Colonic mucosa (tissue), 4 donors: ENCODE data around the gene TRNP1. TPM values are rescaled to one million over a fixed set of nuclear protein-coding genes. Genes with fewer than 3 reads are reported as not detected.
"Not testable (repeated sequence)": the region's sequence is repeated elsewhere in the genome, so short reads cannot be mapped to it uniquely, and the experiment has no call there.

Source experiments
- DNase-seq: peaks from one replicate; pipeline ENCODE4 v3.0.0-alpha.2; 2020
- H3K27ac ChIP-seq: fragments of 200-600 bp; one replicate; pipeline ENCODE4 v1.8.0; 2021
- H3K27me3 ChIP-seq: fragments of 200-600 bp; one replicate; pipeline ENCODE4 v1.8.0; 2021
- H3K36me3 ChIP-seq: fragments of 200-600 bp; one replicate; pipeline ENCODE4 v1.8.0; 2021
- H3K4me1 ChIP-seq: fragments of 200-600 bp; one replicate; pipeline ENCODE4 v1.8.0; 2021; ENCODE audit warnings: mild to moderate bottlenecking
- H3K4me3 ChIP-seq: fragments of 200-600 bp; one replicate; pipeline ENCODE4 v1.8.0; 2021
- H3K9ac ChIP-seq, 2 donors: one replicate each; pipeline ENCODE4 v1.7.0; 2013; ENCODE audit warnings: control low read depth in 2 of 2, low read depth in 2 of 2, low read length in 2 of 2
- H3K9me3 ChIP-seq: fragments of 200-600 bp; one replicate; pipeline ENCODE4 v1.8.0; 2021
- CTCF ChIP-seq: fragments of 200-600 bp; IDR thresholded peaks from one replicate; pipeline ENCODE4 v1.8.0; 2022; ENCODE audit warnings: antibody characterized with exemption, mild to moderate bottlenecking
- intact Hi-C: fragments of 100-400 bp; cut with DNase I; formaldehyde crosslinking; loops from one replicate; pipeline ENCODE4 v1.14.1; 2022
- total RNA-seq, 2 donors: library from RNA; stranded (reverse); fragmentation: NEBNext Ultra II Directional in 1 of 2; extraction: Animal tissue kit (Norgen Biotek cat#: 25700) in 1 of 2; gene quantifications; one replicate each; pipeline ENCODE4 v1.2.1, GENCODE V29; 2021
- donor health status: healthy.
- donor health status: DM: no; HTN: no; CAD: no.
- donor health status: DM: no; HTN: no; CAD: no.

Gene TRNP1
- total RNA-seq: 1 to 10 TPM; 2.5 to 2.7 TPM

DNA sequence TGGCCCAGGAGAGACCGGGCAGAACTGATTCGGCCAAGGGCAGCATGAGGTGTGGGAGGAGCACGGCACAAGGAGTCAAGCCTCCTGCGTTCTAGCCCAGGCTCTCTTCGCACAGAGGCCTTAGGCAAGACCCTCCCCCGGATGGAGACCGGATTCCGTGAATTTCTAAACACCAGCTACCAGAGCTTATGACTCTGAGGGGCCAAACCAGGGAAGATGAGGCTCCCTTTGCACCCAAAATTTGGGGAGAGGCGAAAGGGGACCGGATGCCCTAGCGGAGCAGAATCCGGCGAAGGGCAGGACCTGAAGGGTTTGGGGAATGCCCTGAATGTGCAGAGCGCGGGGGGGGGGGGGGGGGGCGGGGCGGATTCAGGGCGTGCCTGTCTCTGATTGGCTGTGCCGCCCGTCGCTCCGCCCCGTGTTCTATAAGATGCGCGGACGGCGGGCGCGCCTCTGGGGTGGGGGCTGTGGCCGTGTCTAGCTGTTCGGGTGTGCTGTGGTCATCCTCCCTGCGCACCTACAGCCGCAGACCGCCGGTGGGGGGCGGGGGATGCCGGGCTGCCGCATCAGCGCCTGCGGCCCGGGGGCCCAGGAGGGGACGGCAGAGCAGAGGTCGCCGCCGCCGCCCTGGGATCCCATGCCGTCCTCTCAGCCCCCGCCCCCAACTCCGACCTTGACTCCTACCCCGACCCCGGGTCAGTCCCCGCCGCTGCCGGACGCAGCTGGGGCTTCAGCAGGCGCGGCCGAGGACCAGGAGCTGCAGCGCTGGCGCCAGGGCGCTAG, at the start of gene TRNP1:
TRNP1 (plus strand) TSS at position 456 of the 783 bp plus-strand sequence; CDS start at position 551, 95 bp downstream.
- H3K27me3 ChIP-seq: peaks cover 44% of the 10 kb centered on the region
- H3K27ac ChIP-seq: no peak within 1 kb of the TSS
- intact Hi-C loops: no loop called here
- H3K36me3 ChIP-seq: no peaks in the 10 kb centered on the region
- peak; percentile 73 for DNase-seq
- peak within 1 kb of the TSS in 1 of 2 donors; percentile 56 for H3K9ac ChIP-seq
- H3K9me3 ChIP-seq: no peaks in the 10 kb centered on the region
- TF ChIP-seq CTCF: no peak
- peaks cover 4% of the 10 kb centered on the region for H3K4me1 ChIP-seq
- peak within 1 kb of the TSS; percentile 57 for H3K4me3 ChIP-seq

DNA sequence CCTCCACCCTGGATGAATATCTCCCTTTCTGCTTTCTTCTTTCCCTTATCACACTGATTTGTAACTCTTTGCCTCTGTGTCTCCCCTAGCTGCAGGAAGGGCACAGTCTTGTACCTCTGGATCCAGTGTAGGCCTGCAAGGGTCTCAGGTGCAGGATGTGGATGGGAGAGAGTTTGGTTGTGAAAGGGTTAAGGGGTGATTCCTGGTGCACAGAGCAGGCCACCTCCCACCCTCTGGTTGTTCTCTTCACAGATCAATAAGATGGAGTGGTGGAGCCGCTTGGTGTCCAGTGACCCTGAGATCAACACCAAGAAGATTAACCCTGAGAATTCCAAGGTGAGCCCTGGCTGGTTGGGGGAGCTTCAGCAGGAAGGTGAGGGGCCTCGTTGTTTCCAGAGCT, 48.4 kb upstream of the TRNP1 start:
- Histone ChIP-seq H3K4me3 (no peak overlapping the region), H3K9ac (peak overlapping the region in 1 of 2 donors; percentile 6), H3K9me3 (no peaks in the 10 kb centered on the region), H3K27me3 (no peaks in the 10 kb centered on the region), H3K36me3 (peaks cover 17% of the 10 kb centered on the region), H3K4me1 (no peaks in the 10 kb centered on the region), H3K27ac (no peak overlapping the region)
- no peak for TF ChIP-seq CTCF
- no peak for DNase-seq
- intact Hi-C loops: no loop called here

DNA sequence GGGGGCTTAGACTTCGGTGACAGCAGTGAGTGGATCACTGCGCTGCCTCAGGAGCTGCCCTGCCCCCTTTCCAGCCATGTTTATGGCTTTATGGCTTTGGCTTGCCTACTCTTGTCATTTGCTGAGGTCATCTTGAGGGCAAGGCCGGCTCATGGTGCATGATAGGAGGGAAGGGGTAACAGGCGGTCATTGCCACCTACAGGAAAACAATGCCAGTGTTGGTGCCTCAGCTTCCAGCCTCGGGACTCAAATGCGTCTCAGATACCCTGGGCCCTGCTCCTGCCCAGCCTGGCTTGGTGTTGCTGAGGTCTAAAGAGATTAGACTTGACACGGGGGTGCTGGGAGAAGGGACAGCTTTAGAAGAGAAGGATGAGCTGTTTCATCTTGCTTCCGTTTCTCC, 47.8 kb upstream of the TRNP1 start:
- Histone ChIP-seq H3K4me3 (no peak overlapping the region), H3K9ac (peak overlapping the region in 1 of 2 donors; percentile 28), H3K9me3 (no peaks in the 10 kb centered on the region), H3K36me3 (peaks cover 17% of the 10 kb centered on the region), H3K27ac (peak overlapping the region; percentile 60), H3K4me1 (no peaks in the 10 kb centered on the region), H3K27me3 (no peaks in the 10 kb centered on the region)
- TF ChIP-seq CTCF: peak; percentile 21
- DNase-seq: peak; percentile 87
- intact Hi-C loops: no loop called here

- intact Hi-C loops: no loop called here
- H3K27ac ChIP-seq: peak overlapping the region; percentile 60
- no peak for TF ChIP-seq CTCF
- peaks cover 17% of the 10 kb centered on the region for H3K36me3 ChIP-seq
- peak overlapping the region in 1 of 2 donors; percentile 28 for H3K9ac ChIP-seq
- H3K27me3 ChIP-seq: no peaks in the 10 kb centered on the region
- peak; percentile 29 for DNase-seq
- H3K9me3 ChIP-seq: no peaks in the 10 kb centered on the region
- H3K4me3 ChIP-seq: no peak overlapping the region
- no peaks in the 10 kb centered on the region for H3K4me1 ChIP-seq
Observed at GRCh38 chr1:26946270-26946669, 47.2 kb upstream of the TRNP1 start.

- H3K4me1 ChIP-seq, H3K9ac ChIP-seq, H3K27me3 ChIP-seq, H3K36me3 ChIP-seq, H3K27ac ChIP-seq, H3K9me3 ChIP-seq, DNase-seq, H3K4me3 ChIP-seq, intact Hi-C loops: not testable (repeated sequence)
Observed at GRCh38 chr1:26948725-26949057, 44.8 kb upstream of the TRNP1 start.

GRCh38 chr1:26949266-26949925, 44.1 kb upstream of the TRNP1 start:
- intact Hi-C loops: no loop called here
- no peak for DNase-seq
- no peak for TF ChIP-seq CTCF
- Histone ChIP-seq H3K9ac (no peak overlapping the region), H3K4me3 (no peak overlapping the region), H3K4me1 (no peaks in the 10 kb centered on the region), H3K27me3 (no peaks in the 10 kb centered on the region), H3K9me3 (no peaks in the 10 kb centered on the region), H3K27ac (no peak overlapping the region), H3K36me3 (no peaks in the 10 kb centered on the region)
